ENCODE results near the gene PLEKHM3. TPM values are rescaled to one million over a fixed set of nuclear protein-coding genes. Genes with fewer than 3 reads are reported as not detected.
A peak's percentile ranks its signal among the peaks of the same experiment; 100 is the strongest.

Gene PLEKHM3
- total and polyA plus RNA-seq, 2 of the 13 experiments (the other 11 are each of a cell fraction or from before 2014, with no cell fraction given) = 4.5 to 4.7 TPM

GRCh38 chr2:208015475-208015874 lies 9.9 kb downstream of the PLEKHM3 start (continued):
- TF ChIP-seq SOX5 (CRISPR knock-in tag; IDR thresholded peaks at IDR 0.05; ENCODE audit: borderline replicate concordance) (peak; percentile 91), GATAD2A (CRISPR knock-in tag; IDR thresholded peaks at IDR 0.05) (peak; percentile 87), RXRB (CRISPR knock-in tag; IDR thresholded peaks at IDR 0.05; ENCODE audit: borderline replicate concordance) (peak; percentile 50; the same call in 1 of the 2 replicates), FOXA3 (CRISPR knock-in tag; IDR thresholded peaks at IDR 0.05) (peak; percentile 83), NR2F2 (IDR thresholded peaks at IDR 0.05; ENCODE audit: borderline replicate concordance, low read depth) (peak; percentile 69), HDAC2 (CRISPR knock-in tag; IDR thresholded peaks at IDR 0.05) (peak; percentile 70), NR2F6 (IDR thresholded peaks at IDR 0.05) (peak; percentile 80), NR2F6 (CRISPR knock-in tag; IDR thresholded peaks at IDR 0.05) (0 out of 2 replicates have a peak, but pooled peaks have one; percentile 14), EP300 (IDR thresholded peaks at IDR 0.05; ENCODE audit: low read depth in 2 of 2, low read length in 2 of 2) (peak in 1 of 2 experiments; percentile 73; a peak in 2 of 4 replicates), EP300 (CRISPR knock-in tag; IDR thresholded peaks at IDR 0.05; ENCODE audit: borderline replicate concordance) (no peak), PLSCR1 (CRISPR knock-in tag; IDR thresholded peaks at IDR 0.05; ENCODE audit: borderline replicate concordance) (no peak), ATF6 (CRISPR knock-in tag; conservative IDR thresholded peaks at IDR 0.05) (no peak), NFIC (IDR thresholded peaks at IDR 0.05; ENCODE audit: low read length) (peak; percentile 67; the same call in 1 of the 2 replicates)

All from HepG2 (cell line).